HFFc6 (cell line): ENCODE data around the gene SETBP1. TPM values are rescaled to one million over a fixed set of nuclear protein-coding genes. Genes with fewer than 3 reads are reported as not detected.

Experiments used
- DNase-seq: peaks from one replicate; pipeline ENCODE4 v3.0.0-alpha.2; 2018
- H3K27ac Mint-ChIP-seq: 2 replicates; pipeline ENCODE4 v1.8.0; 2020; ENCODE audit warnings: mild to moderate bottlenecking, mixed read lengths
- H3K27me3 Mint-ChIP-seq: 2 replicates; pipeline ENCODE4 v1.8.0; 2021; ENCODE audit warnings: mild to moderate bottlenecking, moderate library complexity, mixed read lengths; ENCODE audit not compliant: insufficient read depth
- H3K36me3 Mint-ChIP-seq: 2 replicates; pipeline ENCODE4 v1.8.0; 2021; ENCODE audit warnings: low read depth, mixed read lengths
- H3K4me1 Mint-ChIP-seq: 2 replicates; pipeline ENCODE4 v1.8.0; 2020; ENCODE audit warnings: low read depth, mixed read lengths
- H3K4me3 Mint-ChIP-seq: 2 replicates; pipeline ENCODE4 v1.8.0; 2020; ENCODE audit warnings: mild to moderate bottlenecking, moderate library complexity, mixed read lengths
- H3K9me3 Mint-ChIP-seq: 2 replicates; pipeline ENCODE4 v1.8.0; 2020; ENCODE audit warnings: mild to moderate bottlenecking, mixed read lengths
- total RNA-seq, 6 experiments: library from RNA; stranded (reverse); fragmentation: NEBNext Ultra II Directional; extraction: Animal tissue kit (Norgen Biotek cat#: 25700); gene quantifications; 2 replicates in 1 of 6; 3 replicates in 5 of 6; pipeline ENCODE4 v1.2.3, GENCODE V29; 2021
- TF ChIP-seq, protein P1 (sequence below): fragments of 200-600 bp; sonication (generic); IDR thresholded peaks from 2 replicates; pipeline ENCODE4 v1.5.0; 2021; ENCODE audit warnings: antibody characterized with exemption, mild to moderate bottlenecking

Gene SETBP1
- total RNA-seq, 6 experiments from 2014 or later = 0.03 to 0.40 (median 0.09) TPM

DNA sequence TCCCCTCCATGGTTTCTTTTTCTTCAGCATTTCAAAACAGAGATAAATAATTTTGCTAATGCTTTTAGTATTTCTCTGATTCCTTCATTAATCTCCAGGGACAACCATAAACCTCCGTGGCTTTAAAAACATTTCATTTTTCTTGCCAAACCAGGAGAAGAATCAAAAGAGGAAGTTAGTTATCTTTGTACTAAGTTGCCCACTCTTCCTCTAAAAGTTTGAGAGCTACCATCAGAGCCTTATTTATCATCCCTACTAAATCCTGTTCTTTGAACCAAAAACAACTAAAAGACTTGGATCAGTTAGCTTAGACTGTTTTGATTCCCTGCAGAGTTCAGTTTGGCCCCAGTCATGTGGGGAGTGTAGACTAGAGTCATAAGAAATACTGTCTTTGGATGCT lies 208.4 kb downstream of the SETBP1 start:
- H3K27ac Mint-ChIP-seq = no peak overlapping the region
- no peaks in the 10 kb centered on the region for H3K27me3 Mint-ChIP-seq
- H3K4me1 Mint-ChIP-seq = no peaks in the 10 kb centered on the region; the same call in 1 of the 2 replicates
- DNase-seq = no peak
- no peak overlapping the region for H3K4me3 Mint-ChIP-seq
- no peaks in the 10 kb centered on the region for H3K36me3 Mint-ChIP-seq
- H3K9me3 Mint-ChIP-seq = no peaks in the 10 kb centered on the region; the same call in 1 of the 2 replicates
- TF ChIP-seq, protein P1, sequence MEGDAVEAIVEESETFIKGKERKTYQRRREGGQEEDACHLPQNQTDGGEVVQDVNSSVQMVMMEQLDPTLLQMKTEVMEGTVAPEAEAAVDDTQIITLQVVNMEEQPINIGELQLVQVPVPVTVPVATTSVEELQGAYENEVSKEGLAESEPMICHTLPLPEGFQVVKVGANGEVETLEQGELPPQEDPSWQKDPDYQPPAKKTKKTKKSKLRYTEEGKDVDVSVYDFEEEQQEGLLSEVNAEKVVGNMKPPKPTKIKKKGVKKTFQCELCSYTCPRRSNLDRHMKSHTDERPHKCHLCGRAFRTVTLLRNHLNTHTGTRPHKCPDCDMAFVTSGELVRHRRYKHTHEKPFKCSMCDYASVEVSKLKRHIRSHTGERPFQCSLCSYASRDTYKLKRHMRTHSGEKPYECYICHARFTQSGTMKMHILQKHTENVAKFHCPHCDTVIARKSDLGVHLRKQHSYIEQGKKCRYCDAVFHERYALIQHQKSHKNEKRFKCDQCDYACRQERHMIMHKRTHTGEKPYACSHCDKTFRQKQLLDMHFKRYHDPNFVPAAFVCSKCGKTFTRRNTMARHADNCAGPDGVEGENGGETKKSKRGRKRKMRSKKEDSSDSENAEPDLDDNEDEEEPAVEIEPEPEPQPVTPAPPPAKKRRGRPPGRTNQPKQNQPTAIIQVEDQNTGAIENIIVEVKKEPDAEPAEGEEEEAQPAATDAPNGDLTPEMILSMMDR = no peak

DNA sequence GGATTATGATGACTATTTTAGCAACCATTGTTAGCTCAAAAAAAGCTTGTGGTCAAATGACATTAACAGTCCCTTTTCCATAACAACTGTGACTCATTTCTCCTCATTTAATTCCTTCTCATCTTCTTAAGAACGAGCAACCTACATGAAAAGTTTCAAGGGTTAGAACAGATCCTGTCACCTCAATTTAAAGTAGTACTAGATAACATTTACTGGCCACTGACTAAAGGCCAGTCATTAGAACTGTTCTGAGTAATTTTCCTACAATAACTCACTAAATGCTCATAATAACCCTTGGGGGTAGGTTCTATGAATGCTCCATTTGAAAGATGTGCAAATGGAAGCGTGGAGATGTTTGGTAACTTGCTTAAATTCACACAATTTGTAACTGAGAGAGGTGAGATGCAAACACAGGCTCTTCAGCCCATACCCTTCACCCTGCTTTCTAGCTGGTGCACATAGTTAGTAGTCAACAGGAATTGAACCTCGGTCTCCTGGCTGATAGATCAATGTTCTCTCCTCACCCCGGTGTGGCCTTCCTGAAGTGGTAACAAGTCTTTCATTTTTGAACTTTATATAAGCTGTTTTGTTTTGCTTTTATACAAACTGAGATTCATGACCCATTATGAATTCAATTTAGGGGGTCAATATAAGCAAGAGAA lies 212.5 kb downstream of the SETBP1 start:
- Mint-ChIP-seq H3K9me3 (no peaks in the 10 kb centered on the region), H3K36me3 (no peaks in the 10 kb centered on the region), H3K4me3 (no peak overlapping the region), H3K27ac (no peak overlapping the region), H3K27me3 (no peaks in the 10 kb centered on the region; the same call in 1 of the 2 replicates), H3K4me1 (no peaks in the 10 kb centered on the region; the same call in 1 of the 2 replicates)
- TF ChIP-seq, protein P1 = no peak
- no peak for DNase-seq

DNA sequence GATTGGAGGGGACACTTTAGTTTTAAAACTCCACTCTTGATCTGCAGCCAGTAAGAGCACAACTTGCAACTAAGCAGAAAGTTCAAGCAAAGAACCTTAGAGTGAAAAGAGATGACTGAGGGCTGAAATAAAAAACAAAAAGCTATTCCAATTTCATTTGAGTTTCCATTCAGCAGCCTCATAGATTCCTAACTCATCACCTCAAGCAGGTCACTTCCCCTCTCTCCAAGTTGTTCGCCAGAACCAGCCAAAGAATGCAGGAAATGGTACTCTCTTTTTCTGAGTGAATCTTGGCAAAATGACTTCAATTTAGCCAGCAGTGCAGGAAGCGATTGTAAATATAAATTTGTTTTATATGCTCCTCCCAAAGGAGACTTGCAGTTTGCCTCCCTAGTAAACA lies 213.3 kb downstream of the SETBP1 start:
- TF ChIP-seq, protein P1 = no peak
- Mint-ChIP-seq H3K27ac (no peak overlapping the region), H3K9me3 (no peaks in the 10 kb centered on the region), H3K4me1 (no peaks in the 10 kb centered on the region; the same call in 1 of the 2 replicates), H3K36me3 (no peaks in the 10 kb centered on the region), H3K4me3 (no peak overlapping the region), H3K27me3 (no peaks in the 10 kb centered on the region; the same call in 1 of the 2 replicates)
- no peak for DNase-seq

DNA sequence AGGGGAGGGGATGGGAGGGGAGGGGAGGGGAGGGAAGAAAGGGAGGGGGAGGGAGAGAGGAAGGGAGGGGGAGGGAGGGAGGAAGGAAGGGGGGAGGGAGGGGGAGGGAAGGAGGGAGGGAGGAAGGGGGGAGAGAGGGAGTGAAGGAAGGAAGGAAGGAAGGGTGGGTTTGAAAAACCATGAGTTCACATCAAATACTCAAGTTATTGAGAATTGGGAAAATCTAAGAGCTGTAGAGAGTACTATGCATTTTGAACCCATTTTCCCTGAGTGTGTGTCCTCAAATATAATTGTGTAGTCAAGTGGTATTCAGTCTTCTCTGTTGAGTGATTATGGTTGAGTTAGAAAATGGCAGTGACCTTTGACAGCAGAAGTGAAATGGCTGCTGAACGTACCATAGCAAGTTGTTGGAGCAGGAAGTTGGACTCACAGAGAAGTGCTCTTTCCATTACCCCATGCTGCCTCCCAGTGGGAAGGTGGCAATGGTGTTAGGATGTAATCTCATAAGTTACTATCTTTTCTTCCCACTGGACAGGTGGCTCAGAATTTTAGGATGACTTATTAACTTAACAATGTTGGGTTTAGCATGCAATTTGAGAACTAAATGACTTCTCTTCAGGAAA lies 214.6 kb downstream of the SETBP1 start:
- no peak overlapping the region for H3K4me3 Mint-ChIP-seq
- no peaks in the 10 kb centered on the region for H3K9me3 Mint-ChIP-seq
- TF ChIP-seq, protein P1 = peak; percentile 67; the same call in 1 of the 2 replicates
- no peak overlapping the region for H3K27ac Mint-ChIP-seq
- H3K27me3 Mint-ChIP-seq = no peaks in the 10 kb centered on the region; the same call in 1 of the 2 replicates
- no peaks in the 10 kb centered on the region; the same call in 1 of the 2 replicates for H3K4me1 Mint-ChIP-seq
- peak; percentile 41 for DNase-seq
- H3K36me3 Mint-ChIP-seq = no peaks in the 10 kb centered on the region

DNA sequence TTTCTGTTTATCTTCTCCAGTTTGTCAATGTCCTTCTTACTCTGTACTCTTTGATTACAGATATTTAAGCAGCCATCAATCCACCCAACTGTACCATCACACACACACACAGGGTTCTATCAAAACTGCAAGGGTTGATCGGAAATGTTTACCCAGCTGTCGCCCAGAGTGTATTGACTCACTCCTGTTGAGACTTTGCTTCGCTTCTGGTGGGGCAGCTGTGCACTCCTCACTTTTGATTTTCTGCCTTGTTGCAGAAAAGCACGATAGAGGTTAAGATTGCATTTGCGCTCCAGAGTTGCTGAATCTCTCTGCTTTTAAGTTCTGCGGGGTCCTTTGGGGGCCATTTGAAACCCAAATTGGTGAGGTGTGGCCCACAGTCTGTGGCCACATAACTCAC lies 216.2 kb downstream of the SETBP1 start:
- H3K4me3 Mint-ChIP-seq = no peak overlapping the region
- H3K4me1 Mint-ChIP-seq = no peaks in the 10 kb centered on the region; the same call in 1 of the 2 replicates
- H3K36me3 Mint-ChIP-seq = no peaks in the 10 kb centered on the region
- TF ChIP-seq, protein P1 = no peak
- H3K9me3 Mint-ChIP-seq = no peaks in the 10 kb centered on the region
- no peaks in the 10 kb centered on the region; the same call in 1 of the 2 replicates for H3K27me3 Mint-ChIP-seq
- no peak overlapping the region for H3K27ac Mint-ChIP-seq
- no peak for DNase-seq
